HEK293 (cell line): ENCODE data around the gene KPTN.

ENCODE experiments used
- IKZF3 ChIP-seq: fragments of 450-650 bp; IDR thresholded peaks from 2 replicates; pipeline ENCODE4 v1.5.0; 2018; ENCODE audit warnings: missing biosample characterization, mild to moderate bottlenecking, missing genetic modification characterization, moderate library complexity
- KLF10 ChIP-seq: fragments of 450-650 bp; IDR thresholded peaks from 2 replicates; pipeline ENCODE4 v1.5.1; 2018; ENCODE audit warnings: missing biosample characterization, mild to moderate bottlenecking, missing genetic modification characterization
- ZBTB17 ChIP-seq: fragments of 450-650 bp; formaldehyde crosslinking; IDR thresholded peaks from 2 replicates; pipeline ENCODE4 v1.5.1; 2016; ENCODE audit warnings: missing biosample characterization, missing genetic modification characterization
- ZFP69B ChIP-seq: fragments of 450-650 bp; formaldehyde crosslinking; IDR thresholded peaks from 2 replicates; pipeline ENCODE4 v1.5.1; 2016; ENCODE audit warnings: missing biosample characterization, missing genetic modification characterization
- ZNF140 ChIP-seq: fragments of 450-650 bp; formaldehyde crosslinking; IDR thresholded peaks from 2 replicates; pipeline ENCODE4 v1.5.1; 2016; ENCODE audit warnings: missing biosample characterization, missing genetic modification characterization
- ZNF223 ChIP-seq: fragments of 450-650 bp; formaldehyde crosslinking; IDR thresholded peaks from 2 replicates; pipeline ENCODE4 v1.5.1; 2016; ENCODE audit warnings: missing biosample characterization, missing genetic modification characterization
- ZNF433 ChIP-seq: fragments of 450-650 bp; formaldehyde crosslinking; IDR thresholded peaks from 2 replicates; pipeline ENCODE4 v1.5.1; 2016; ENCODE audit warnings: missing biosample characterization, missing genetic modification characterization, low read depth
- ZNF600 ChIP-seq: fragments of 450-650 bp; formaldehyde crosslinking; IDR thresholded peaks from 2 replicates; pipeline ENCODE4 v1.5.1; 2016; ENCODE audit warnings: missing biosample characterization, missing genetic modification characterization
- ZNF629 ChIP-seq: fragments of 450-650 bp; formaldehyde crosslinking; IDR thresholded peaks from 2 replicates; pipeline ENCODE4 v1.5.1; 2017; ENCODE audit warnings: missing biosample characterization, missing genetic modification characterization
- ZXDB ChIP-seq: fragments of 450-650 bp; formaldehyde crosslinking; IDR thresholded peaks from 2 replicates; pipeline ENCODE4 v1.5.1; 2016; ENCODE audit warnings: missing biosample characterization, missing genetic modification characterization
- TF ChIP-seq, protein P1 (sequence below): fragments of 450-650 bp; formaldehyde crosslinking; IDR thresholded peaks from 2 replicates; pipeline ENCODE4 v1.5.1; 2017; ENCODE audit warnings: missing biosample characterization, missing genetic modification characterization
- TF ChIP-seq, protein P2 (sequence below): fragments of 450-650 bp; formaldehyde crosslinking; IDR thresholded peaks from 2 replicates; pipeline ENCODE4 v1.5.1; 2016; ENCODE audit warnings: missing biosample characterization, missing genetic modification characterization
- TF ChIP-seq, protein P3 (sequence below): fragments of 450-650 bp; formaldehyde crosslinking; IDR thresholded peaks from 2 replicates; pipeline ENCODE4 v1.5.1; 2016; ENCODE audit warnings: missing biosample characterization, missing genetic modification characterization, low read depth

The KPTN gene

DNA sequence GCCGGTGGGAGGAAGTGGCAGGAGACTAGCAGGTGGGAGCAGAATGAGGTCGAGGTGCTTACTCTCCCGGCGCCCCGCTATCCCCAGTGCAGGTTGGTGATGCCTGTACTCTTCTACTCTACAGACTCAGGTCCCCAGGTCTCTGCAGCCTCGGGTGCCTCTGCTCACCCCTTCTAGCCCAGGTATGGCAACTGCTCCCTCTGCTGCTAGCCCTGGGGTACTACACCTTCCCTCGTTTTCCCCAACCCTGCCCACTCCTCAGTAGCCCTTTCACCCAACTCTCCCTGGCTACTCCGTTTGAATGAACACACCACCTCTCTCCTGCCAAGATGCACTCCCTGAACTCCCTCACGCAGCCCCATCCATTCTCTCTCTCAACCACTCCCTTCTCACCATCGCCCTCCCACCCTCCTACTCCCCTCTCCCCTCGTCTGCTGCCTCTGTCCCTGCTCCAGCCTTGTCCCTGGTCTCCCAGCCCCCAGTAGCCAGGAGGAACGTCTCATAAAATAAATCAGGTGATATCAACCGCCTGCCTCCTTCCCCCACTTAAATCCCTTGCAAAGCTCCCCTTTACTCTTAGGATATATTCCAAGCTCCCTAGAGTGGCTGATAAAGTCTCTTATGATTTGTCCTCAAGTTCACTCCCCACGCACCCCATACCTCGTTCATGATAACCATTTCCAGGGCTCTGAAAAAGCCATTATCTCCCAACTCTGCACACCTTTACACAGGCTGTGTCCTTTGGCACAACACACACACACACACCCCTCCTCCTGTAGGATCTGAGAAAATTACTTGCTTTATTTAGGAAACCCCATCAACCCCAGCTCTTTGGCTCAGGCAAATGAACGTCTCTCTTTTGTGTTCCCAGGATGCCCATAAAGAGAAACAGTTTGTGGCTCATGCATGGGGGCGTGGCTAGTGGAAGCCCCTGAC is 56.5 kb downstream of the KPTN start (continued):
- TF ChIP-seq, protein P1, sequence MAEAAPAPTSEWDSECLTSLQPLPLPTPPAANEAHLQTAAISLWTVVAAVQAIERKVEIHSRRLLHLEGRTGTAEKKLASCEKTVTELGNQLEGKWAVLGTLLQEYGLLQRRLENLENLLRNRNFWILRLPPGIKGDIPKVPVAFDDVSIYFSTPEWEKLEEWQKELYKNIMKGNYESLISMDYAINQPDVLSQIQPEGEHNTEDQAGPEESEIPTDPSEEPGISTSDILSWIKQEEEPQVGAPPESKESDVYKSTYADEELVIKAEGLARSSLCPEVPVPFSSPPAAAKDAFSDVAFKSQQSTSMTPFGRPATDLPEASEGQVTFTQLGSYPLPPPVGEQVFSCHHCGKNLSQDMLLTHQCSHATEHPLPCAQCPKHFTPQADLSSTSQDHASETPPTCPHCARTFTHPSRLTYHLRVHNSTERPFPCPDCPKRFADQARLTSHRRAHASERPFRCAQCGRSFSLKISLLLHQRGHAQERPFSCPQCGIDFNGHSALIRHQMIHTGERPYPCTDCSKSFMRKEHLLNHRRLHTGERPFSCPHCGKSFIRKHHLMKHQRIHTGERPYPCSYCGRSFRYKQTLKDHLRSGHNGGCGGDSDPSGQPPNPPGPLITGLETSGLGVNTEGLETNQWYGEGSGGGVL (tag by site-specific recombination) = peak; percentile 75
- TF ChIP-seq, protein P2, sequence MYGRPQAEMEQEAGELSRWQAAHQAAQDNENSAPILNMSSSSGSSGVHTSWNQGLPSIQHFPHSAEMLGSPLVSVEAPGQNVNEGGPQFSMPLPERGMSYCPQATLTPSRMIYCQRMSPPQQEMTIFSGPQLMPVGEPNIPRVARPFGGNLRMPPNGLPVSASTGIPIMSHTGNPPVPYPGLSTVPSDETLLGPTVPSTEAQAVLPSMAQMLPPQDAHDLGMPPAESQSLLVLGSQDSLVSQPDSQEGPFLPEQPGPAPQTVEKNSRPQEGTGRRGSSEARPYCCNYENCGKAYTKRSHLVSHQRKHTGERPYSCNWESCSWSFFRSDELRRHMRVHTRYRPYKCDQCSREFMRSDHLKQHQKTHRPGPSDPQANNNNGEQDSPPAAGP (tag by site-specific recombination) = peak; percentile 25; the same call in 1 of the 2 replicates
- peak; percentile 31; the same call in 1 of the 2 replicates for TF ChIP-seq ZBTB17
- 0 out of 2 replicates have a peak, but pooled peaks have one; percentile 43 for TF ChIP-seq IKZF3 (tag by site-specific recombination)
- TF ChIP-seq ZXDB (tag by site-specific recombination) = peak; percentile 21; the same call in 1 of the 2 replicates
- TF ChIP-seq KLF10 (tag by site-specific recombination) = no peak
- TF ChIP-seq, protein P3, sequence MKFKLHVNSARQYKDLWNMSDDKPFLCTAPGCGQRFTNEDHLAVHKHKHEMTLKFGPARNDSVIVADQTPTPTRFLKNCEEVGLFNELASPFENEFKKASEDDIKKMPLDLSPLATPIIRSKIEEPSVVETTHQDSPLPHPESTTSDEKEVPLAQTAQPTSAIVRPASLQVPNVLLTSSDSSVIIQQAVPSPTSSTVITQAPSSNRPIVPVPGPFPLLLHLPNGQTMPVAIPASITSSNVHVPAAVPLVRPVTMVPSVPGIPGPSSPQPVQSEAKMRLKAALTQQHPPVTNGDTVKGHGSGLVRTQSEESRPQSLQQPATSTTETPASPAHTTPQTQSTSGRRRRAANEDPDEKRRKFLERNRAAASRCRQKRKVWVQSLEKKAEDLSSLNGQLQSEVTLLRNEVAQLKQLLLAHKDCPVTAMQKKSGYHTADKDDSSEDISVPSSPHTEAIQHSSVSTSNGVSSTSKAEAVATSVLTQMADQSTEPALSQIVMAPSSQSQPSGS (tag by site-specific recombination) = no peak
- no peak for TF ChIP-seq ZNF223 (tag by site-specific recombination)
- peak; percentile 13; the same call in 1 of the 2 replicates for TF ChIP-seq ZNF629 (tag by site-specific recombination)
- TF ChIP-seq ZNF433 (tag by site-specific recombination) = no peak
- TF ChIP-seq ZFP69B (tag by site-specific recombination) = 0 out of 2 replicates have a peak, but pooled peaks have one; percentile 41
- peak; percentile 63 for TF ChIP-seq ZNF600 (tag by site-specific recombination)
- TF ChIP-seq ZNF140 = no peak
